Measurements from ENCODE around the gene BARX1.

The BARX1 gene

DNA sequence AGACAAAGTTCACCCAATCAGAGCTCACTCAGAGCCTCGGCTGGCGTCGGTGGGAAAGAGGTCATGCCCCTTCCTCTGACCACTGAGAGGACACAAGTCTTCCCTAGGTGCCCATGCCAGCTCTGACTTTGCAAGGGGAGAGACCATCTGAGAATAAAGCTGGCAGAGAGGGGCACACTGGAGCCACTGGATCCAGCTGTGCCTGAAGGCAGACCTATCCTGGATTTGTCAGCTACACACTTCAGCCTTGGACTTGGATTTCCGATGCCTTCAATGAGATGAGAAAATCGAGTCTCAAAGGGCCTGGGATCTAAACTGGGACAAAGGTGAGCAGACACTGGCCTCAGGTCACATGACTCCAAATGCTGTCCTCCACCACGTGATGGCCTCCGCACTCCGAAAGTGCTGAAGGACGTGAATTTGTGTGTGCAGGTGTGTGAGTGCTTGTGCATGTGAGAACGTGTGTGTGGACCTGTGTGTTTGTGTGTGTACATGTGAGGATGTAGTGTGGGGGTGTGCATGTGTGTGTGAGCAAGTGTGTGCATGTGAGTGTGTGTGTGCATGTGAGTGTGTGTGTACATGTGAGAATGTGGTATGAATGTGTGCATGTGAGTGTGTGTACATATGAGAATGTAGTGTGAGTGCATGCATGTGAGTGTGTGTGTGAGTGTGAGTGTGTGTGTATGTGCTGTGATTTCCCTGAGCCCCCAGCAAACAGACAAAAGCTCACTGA lies 37.9 kb downstream of the BARX1 start:
- DNase-seq (ENCODE audit: low read depth, low spot score): no peak

GRCh38 chr9:93916358-93916757 lies 38.8 kb downstream of the BARX1 start:
- no peak for DNase-seq (ENCODE audit: low read depth, low spot score)

DNA sequence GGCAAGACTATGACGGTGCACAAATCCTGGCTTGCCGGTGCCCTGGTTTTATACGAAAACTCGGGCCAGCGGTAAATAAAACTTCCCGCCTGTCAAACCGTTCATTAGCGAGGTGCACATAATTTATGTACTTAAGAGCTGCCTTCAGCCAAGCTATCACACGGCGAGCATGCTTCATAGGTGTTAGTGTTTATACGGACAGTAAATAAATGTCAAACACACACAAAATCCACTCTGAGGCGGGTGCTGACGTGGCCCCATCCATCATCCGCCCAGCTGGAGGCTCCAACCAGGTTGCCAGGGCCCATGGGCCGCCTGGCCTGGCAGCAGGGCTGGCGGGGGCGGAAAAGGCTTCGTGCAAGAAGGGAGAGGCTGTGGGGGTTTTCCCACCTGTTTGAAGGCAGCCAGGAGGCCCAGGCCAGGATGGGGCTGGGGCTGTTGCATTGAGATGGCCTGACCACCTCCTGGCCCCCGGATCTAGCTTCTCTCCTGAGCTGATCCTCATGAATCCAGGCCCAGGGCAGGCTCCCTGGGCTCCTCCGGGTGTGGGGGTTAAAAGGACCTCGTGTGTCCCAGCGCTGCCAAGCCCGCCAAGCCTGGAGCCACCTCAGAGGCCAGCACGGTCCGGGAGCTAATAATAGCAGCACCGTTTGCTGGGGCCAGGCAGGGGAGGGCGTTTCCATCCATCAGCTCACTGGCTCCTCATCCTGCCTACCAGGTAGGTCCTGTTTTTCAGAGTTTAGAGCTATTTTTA lies 43.2 kb downstream of the BARX1 start:
- DNase-seq (ENCODE audit: low read depth, low spot score): no peak

- DNase-seq (ENCODE audit: low read depth, low spot score): no peak
These were observed 43.9 kb downstream of the BARX1 start for GRCh38 chr9:93911136-93911745.

DNA sequence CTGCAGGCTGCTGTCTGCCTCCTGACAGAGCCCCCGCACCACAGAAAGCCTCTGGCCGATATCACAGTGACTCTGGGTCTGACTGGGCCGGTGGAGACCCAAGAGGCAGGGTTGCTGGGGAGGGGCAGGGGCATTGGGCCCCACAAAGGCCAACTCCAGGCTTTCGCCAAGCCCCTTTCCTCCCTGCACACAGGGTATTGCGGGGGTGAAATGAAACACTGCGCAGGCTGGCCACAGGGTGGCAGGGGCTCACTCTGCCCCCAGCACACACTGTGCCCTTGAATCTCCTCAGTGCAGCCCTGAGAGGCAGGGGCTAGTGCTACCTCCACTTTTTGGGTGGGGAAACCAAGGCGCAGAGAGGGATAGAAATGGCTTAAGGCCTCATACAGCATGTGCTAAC lies 44.6 kb downstream of the BARX1 start:
- DNase-seq (ENCODE audit: low read depth, low spot score): no peak

DNA sequence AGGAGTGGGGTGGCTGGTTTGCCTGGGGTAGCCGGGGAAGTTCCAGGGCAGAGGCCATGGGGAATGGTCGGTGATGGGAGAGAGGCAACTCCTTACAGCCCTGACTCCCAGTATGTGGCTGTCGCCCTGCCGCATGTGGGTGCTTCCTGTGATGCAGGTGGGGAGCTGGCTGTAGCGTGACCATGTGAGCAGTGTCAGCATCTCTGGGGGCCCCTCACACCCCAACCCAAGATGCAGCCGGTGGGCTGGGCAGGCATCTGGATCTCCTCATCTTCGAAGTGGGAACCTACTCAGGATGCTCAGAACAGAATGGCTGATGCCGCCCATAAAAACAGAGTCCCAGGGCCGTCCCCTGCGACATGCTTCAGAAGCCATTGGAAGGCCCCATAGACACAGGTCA lies 45.0 kb downstream of the BARX1 start:
- no peak for DNase-seq (ENCODE audit: low read depth, low spot score)

DNA sequence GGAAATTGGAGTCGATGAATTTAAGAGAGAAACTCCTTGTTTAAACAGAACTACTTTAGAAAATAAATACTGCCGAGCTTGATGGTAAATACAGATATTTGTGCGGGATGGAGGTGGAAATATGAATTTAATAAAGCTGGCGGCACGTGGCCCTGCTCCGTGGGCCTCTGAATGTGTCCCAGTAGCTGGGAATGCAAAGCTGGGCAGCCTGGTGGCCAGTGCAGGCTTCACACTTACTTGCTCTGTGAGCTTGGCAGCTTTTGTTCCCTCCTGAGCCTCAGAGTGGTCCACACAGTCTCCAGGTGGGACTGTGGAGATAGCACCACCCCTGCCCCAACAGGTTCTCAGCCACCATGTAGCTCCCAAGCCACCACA lies 45.9 kb downstream of the BARX1 start:
- no peak for DNase-seq (ENCODE audit: low read depth, low spot score)

- no peak for DNase-seq (ENCODE audit: low read depth, low spot score)
These were observed 46.4 kb downstream of the BARX1 start for GRCh38 chr9:93908591-93909241.

DNA sequence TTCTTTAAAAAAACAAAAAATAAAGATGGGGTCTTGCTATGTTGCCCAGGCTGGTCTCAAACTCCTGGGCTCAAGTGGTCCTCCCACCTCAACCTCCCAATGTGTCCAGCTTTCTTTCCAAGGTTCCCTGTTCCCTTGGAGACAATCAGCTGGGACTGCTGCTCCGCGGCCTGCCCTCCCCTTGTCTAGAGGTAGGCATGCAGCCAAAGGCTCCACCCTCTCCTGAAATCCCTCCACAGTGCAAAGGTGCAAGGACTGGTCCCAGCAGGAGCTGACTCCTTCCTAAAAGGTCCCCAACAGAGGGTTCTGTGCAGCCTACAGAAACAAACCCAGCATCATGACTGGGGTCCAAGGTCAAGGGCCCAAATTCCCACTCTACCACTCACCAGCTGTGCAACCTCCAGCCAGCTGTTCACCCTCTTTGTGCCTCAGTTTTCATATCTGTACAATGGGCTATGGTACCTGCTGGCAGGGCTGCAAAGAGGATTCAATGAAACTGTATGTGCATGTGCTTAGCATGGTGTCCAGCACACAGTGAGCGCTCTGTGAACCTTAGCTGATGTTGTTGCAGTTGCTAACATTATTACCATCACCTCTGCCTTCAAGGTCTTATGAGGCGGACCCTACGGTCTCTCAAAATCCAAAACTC lies 47.5 kb downstream of the BARX1 start:
- DNase-seq (ENCODE audit: low read depth, low spot score): no peak

DNA sequence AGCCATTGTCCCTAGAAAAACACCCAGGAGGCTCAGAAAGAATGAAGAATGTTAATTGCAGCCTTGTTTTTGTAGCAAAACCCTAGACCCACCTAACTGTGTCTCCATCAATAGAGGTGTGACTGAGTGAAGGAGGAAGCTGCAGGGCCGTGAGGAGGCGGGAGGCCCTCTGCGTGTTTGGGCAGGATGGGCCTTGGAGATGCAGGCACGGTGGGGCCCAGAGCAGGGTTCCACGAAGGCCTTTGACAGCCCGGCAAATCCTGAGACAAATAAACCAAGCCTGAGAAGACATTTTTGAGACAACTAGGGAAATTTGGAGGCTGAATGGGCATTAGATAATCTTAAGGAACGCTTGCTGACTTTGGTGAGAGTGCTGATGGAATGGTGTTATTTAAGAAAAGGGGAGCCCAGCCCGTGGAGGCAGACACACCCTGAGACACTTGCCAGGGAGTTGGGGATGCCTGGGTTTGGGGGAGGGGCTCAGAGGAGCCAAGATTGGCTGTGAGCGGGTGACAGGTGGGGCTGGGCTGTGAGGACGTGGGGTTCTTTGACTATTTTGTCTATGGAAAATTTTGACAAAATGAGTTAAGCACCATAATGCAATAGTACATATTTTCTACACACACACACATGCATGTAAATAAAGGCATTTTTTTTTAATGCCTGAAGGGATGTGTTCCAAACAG lies 48.8 kb downstream of the BARX1 start:
- DNase-seq (ENCODE audit: low read depth, low spot score): no peak

DNA sequence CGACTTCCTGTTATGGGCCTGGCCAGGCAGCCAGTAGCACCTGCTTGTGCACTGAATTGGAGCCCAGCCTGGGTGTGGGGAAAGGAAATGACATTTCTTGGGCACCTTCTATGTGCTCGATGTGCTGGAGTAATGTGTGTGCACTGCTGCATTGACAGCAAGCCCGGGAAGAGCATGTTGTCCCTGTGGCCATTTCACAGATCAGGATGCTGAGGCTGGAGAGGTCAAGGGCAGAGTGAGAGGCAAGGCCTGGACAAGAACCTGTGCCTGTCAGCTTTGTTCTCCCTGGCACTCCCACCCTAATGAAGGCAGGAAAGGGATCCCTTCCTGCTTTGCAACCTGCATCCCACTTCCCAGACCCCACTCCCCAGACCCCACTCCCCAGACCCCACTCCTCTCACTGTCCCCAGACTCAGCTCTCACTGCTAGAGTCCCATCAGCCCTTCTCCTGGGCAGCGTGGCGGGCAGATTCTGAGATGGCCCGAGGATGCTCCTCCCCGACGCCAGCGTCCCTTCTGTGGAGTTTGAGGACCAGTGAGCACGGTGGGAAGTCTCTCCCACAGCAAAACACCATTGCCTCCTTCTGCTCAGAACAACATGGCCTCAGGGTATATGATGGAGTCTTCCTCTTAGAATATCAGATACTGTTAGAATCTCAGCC lies 49.6 kb downstream of the BARX1 start:
- DNase-seq (ENCODE audit: low read depth, low spot score): no peak

- no peak for DNase-seq (ENCODE audit: low read depth, low spot score)
These were observed 50.3 kb downstream of the BARX1 start for GRCh38 chr9:93904649-93905472.

- no peak for DNase-seq (ENCODE audit: low read depth, low spot score)
These were observed 51.1 kb downstream of the BARX1 start for GRCh38 chr9:93903886-93904648.

DNA sequence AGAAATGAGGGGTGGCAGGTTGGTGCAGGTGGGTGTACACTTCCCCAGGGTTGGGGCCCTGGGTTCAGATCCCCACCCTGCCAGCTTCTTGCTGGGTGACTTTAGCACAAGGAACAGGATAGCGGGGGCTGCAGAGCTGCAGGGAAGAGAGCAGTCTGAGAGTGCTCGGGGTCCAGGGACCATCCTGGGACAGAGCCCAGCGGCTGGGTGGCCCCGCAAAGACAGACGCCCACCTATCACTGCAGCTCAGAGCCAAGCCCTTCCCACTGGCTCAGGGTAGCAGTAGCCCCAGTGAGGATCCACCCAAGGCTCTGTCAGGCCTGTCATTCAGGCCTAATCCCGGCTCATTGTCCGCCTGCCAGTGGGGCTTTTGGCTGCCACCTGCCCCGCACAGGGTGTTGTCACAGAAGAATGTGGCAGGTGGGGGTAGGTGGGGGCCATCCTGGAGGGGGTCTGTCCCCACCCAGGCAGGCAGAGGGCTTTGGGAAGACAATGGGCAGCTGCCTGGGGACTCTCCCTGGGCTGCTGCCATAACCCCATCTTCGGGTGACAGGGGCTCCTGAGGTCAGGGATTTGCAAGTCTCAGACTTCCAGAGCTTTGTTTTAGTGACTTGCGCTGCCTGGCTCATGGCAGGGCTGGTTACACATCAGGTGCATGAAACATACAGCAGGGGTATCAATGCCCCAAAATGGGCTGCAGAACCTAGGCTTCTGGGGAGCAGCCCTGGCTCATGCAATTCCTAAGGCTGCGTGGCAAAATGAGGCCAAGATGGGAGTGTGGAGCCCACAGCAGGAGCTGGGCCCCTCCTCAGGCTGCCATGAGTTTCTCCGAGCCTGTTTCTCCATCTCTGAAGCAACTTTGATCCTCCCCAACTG lies 52.1 kb downstream of the BARX1 start:
- DNase-seq (ENCODE audit: low read depth, low spot score): no peak

GRCh38 chr9:93902051-93902779 lies 52.9 kb downstream of the BARX1 start:
- DNase-seq (ENCODE audit: low read depth, low spot score): no peak
